H1 (cell line): ENCODE measurements around the gene TFE3. TPM values are rescaled to one million over a fixed set of nuclear protein-coding genes. Genes with fewer than 3 reads are reported as not detected.

Experiments
- CTCF ChIA-PET: fragments of 300-600 bp; sonication (Branson Sonifier 250); formaldehyde crosslinking; loops from one replicate; lab custom pipeline; 2021; ENCODE audit not compliant: partially characterized antibody; lab: Charles Lee
- POLR2A ChIA-PET: fragments of 300-600 bp; sonication (Branson Sonifier 250); formaldehyde crosslinking; loops from one replicate; lab custom pipeline; 2021; ENCODE audit warnings: inconsistent platforms; ENCODE audit not compliant: partially characterized antibody; lab: Charles Lee
- DNase-seq, 2 experiments: peaks; one replicate each; pipeline versions ENCODE4 v3.0.0 to v3.0.0-alpha.2; 2010 to 2022; ENCODE audit warnings: low spot score in 2 of 2, low read depth in 1 of 2, mixed read lengths in 1 of 2
- FAIRE-seq: peaks from 2 replicates; lab custom pipeline; 2011; peaks lifted over from hg19 to GRCh38; lab: Jason Lieb, UNC
- H2AFZ ChIP-seq: 2 replicates; pipeline ENCODE4 v1.8.1; 2012; ENCODE audit warnings: low read length, inconsistent platforms
- H2AK5ac ChIP-seq: 2 replicates; pipeline ENCODE4 v1.6.1; 2013; ENCODE audit warnings: low read depth, low read length
- H2BK120ac ChIP-seq: replicated peaks from 2 replicates; pipeline ENCODE3; 2013; ENCODE audit warnings: low read depth, low read length, inconsistent platforms
- H2BK12ac ChIP-seq: 2 replicates; pipeline ENCODE4 v1.6.1; 2013; ENCODE audit warnings: low read depth, low read length
- H2BK15ac ChIP-seq: 2 replicates; pipeline ENCODE4 v1.6.1; 2013; ENCODE audit warnings: low read length
- H2BK20ac ChIP-seq: 2 replicates; pipeline ENCODE4 v1.6.1; 2013; ENCODE audit warnings: low read length
- H2BK5ac ChIP-seq: 2 replicates; pipeline ENCODE4 v1.6.1; 2013; ENCODE audit warnings: low read depth, low read length
- H3K14ac ChIP-seq: 2 replicates; pipeline ENCODE4 v1.6.1; 2013; ENCODE audit warnings: inconsistent platforms; ENCODE audit not compliant: insufficient read length
- H3K18ac ChIP-seq: 2 replicates; pipeline ENCODE4 v1.6.1; 2013; ENCODE audit warnings: low read length; ENCODE audit errors: extremely low read depth
- H3K23ac ChIP-seq: 2 replicates; pipeline ENCODE4 v1.6.1; 2013; ENCODE audit warnings: inconsistent platforms; ENCODE audit not compliant: insufficient read length
- H3K23me2 ChIP-seq: 2 replicates; pipeline ENCODE4 v1.6.1; 2013; ENCODE audit warnings: low read depth, low read length
- H3K27ac ChIP-seq: 2 replicates; pipeline ENCODE4 v1.6.1; 2011; ENCODE audit warnings: low read depth, low read length, inconsistent platforms
- H3K27me3 ChIP-seq, 4 experiments: replicated peaks in 1 of 4; 1 replicate in 1 of 4; 2 replicates in 3 of 4; pipeline versions ENCODE4 v1.6.1 to v1.8.1; 2011 to 2013; ENCODE audit warnings: low read length in 3 of 4, mild to moderate bottlenecking in 3 of 4, inconsistent platforms in 2 of 4, mixed read lengths in 2 of 4, moderate library complexity in 1 of 4; ENCODE audit not compliant: control insufficient read depth in 3 of 4, insufficient read depth in 3 of 4; ENCODE audit errors: extremely low read depth in 1 of 4
- H3K36me3 ChIP-seq, 4 experiments: 2 replicates each; pipeline versions ENCODE4 v1.6.1 to v1.8.1; 2011 to 2013; ENCODE audit warnings: mild to moderate bottlenecking in 4 of 4, low read length in 3 of 4, moderate library complexity in 2 of 4, control low read depth in 1 of 4, inconsistent platforms in 1 of 4; ENCODE audit not compliant: insufficient read depth in 4 of 4, control insufficient read depth in 2 of 4
- H3K4ac ChIP-seq: replicated peaks from 2 replicates; pipeline ENCODE3; 2013; ENCODE audit warnings: low read length, low read depth, mixed read lengths, inconsistent platforms; ENCODE audit not compliant: insufficient read length
- H3K4me1 ChIP-seq, 4 experiments: replicated peaks in 1 of 4; 1 replicate in 1 of 4; 2 replicates in 3 of 4; pipeline versions ENCODE4 v1.6.1 to v1.8.1; 2011 to 2013; ENCODE audit warnings: low read length in 3 of 4, inconsistent platforms in 2 of 4, mixed read lengths in 1 of 4; ENCODE audit not compliant: insufficient read depth in 4 of 4, control insufficient read depth in 3 of 4
- H3K4me2 ChIP-seq, 2 experiments: 2 replicates each; pipeline versions ENCODE4 v1.6.1 to v1.8.1; 2011 to 2013; ENCODE audit warnings: low read depth in 2 of 2, low read length in 2 of 2, control low read depth in 1 of 2, inconsistent platforms in 1 of 2, mild to moderate bottlenecking in 1 of 2; ENCODE audit not compliant: insufficient read depth in 1 of 2
- H3K4me3 ChIP-seq, 4 experiments: fragments of 200-600, 300-600 bp in 1 of 4; sonication (generic), shearing (Covaris generic), sonication (Bioruptor Twin) in 1 of 4; 2 replicates each; pipeline versions ENCODE4 v1.5.1 to v1.8.1; 2011 to 2016; ENCODE audit warnings: low read length in 4 of 4, low read depth in 3 of 4, control low read depth in 2 of 4, inconsistent platforms in 2 of 4, mild to moderate bottlenecking in 2 of 4, mixed read lengths in 1 of 4, moderate library complexity in 1 of 4; ENCODE audit not compliant: insufficient read depth in 2 of 4; ENCODE audit errors: extremely low read depth in 1 of 4
- H3K56ac ChIP-seq: replicated peaks from 2 replicates; pipeline ENCODE3; 2013; ENCODE audit warnings: low read depth, mild to moderate bottlenecking, mixed read lengths, low read length, inconsistent platforms; ENCODE audit not compliant: insufficient read length
- H3K79me1 ChIP-seq: 2 replicates; pipeline ENCODE4 v1.6.1; 2013; ENCODE audit warnings: low read depth, low read length, control low read depth
- H3K79me2 ChIP-seq, 2 experiments: 2 replicates each; pipeline versions ENCODE4 v1.6.1 to v1.8.1; 2012 to 2013; ENCODE audit warnings: low read length in 2 of 2, mild to moderate bottlenecking in 2 of 2, inconsistent platforms in 1 of 2; ENCODE audit not compliant: insufficient read depth in 2 of 2, control insufficient read depth in 1 of 2
- H3K9ac ChIP-seq, 4 experiments: replicated peaks in 1 of 4; 1 replicate in 1 of 4; 2 replicates in 3 of 4; pipeline versions ENCODE4 v1.6.1 to v1.8.1; 2011 to 2013; ENCODE audit warnings: low read depth in 3 of 4, low read length in 3 of 4, control low read depth in 2 of 4, mild to moderate bottlenecking in 2 of 4, moderate library complexity in 2 of 4, inconsistent platforms in 1 of 4; ENCODE audit errors: extremely low read depth in 1 of 4
- H3K9me3 ChIP-seq, 2 experiments: 2 replicates each; pipeline versions ENCODE4 v1.6.1 to v1.8.1; 2012 to 2013; ENCODE audit warnings: mild to moderate bottlenecking in 2 of 2, moderate library complexity in 2 of 2, control low read depth in 1 of 2, inconsistent platforms in 1 of 2, low read depth in 1 of 2, low read length in 1 of 2, mixed read lengths in 1 of 2; ENCODE audit not compliant: insufficient read depth in 2 of 2
- H4K20me1 ChIP-seq, 2 experiments: replicated peaks in 1 of 2; 2 replicates each; pipeline versions ENCODE3 to v1.8.1; 2011 to 2013; ENCODE audit warnings: inconsistent platforms in 2 of 2, low read length in 2 of 2, mild to moderate bottlenecking in 1 of 2; ENCODE audit not compliant: insufficient read depth in 2 of 2, control insufficient read depth in 1 of 2
- H4K5ac ChIP-seq: 2 replicates; pipeline ENCODE4 v1.6.1; 2013; ENCODE audit warnings: low read length, low read depth, mixed read lengths, inconsistent platforms; ENCODE audit not compliant: insufficient read length
- H4K8ac ChIP-seq: 2 replicates; pipeline ENCODE4 v1.8.0; 2013; ENCODE audit warnings: mild to moderate bottlenecking, moderate library complexity, low read length, inconsistent platforms; ENCODE audit not compliant: insufficient read depth; ENCODE audit errors: extremely low read depth
- H4K91ac ChIP-seq: replicated peaks from 2 replicates; pipeline ENCODE3; 2013; ENCODE audit warnings: low read length, mixed read lengths, inconsistent platforms; ENCODE audit not compliant: insufficient read length
- ATF3 ChIP-seq: IDR thresholded peaks from 2 replicates; pipeline ENCODE4 v1.6.1; 2011; ENCODE audit warnings: low read depth, mild to moderate bottlenecking, low read length; ENCODE audit not compliant: insufficient read depth
- BRCA1 ChIP-seq: IDR thresholded peaks from 2 replicates; pipeline ENCODE4 v1.6.1; 2012; ENCODE audit warnings: low read depth, low read length, improper control_type of control experiment
- GABPA ChIP-seq: IDR thresholded peaks from 2 replicates; pipeline ENCODE4 v1.6.1; 2011; ENCODE audit warnings: mild to moderate bottlenecking, low read length, moderate library complexity, borderline replicate concordance; ENCODE audit not compliant: insufficient read depth
- GTF2F1 ChIP-seq: IDR thresholded peaks from 2 replicates; pipeline ENCODE4 v1.6.1; 2012; ENCODE audit warnings: low read depth, low read length, improper control_type of control experiment, borderline replicate concordance
- JUN ChIP-seq: IDR thresholded peaks from 2 replicates; pipeline ENCODE4 v1.6.1; 2011; ENCODE audit warnings: low read depth, mild to moderate bottlenecking, improper control_type of control experiment, low read length
- MAFK ChIP-seq: IDR thresholded peaks from 2 replicates; pipeline ENCODE4 v1.6.1; 2012; ENCODE audit warnings: low read depth, mild to moderate bottlenecking, improper control_type of control experiment, low read length
- MAX ChIP-seq: IDR thresholded peaks from 2 replicates; pipeline ENCODE4 v1.6.1; 2012; ENCODE audit warnings: inconsistent platforms
- SIN3A ChIP-seq, 2 experiments: IDR thresholded peaks in 1 of 2; conservative IDR thresholded peaks in 1 of 2; 2 replicates each; pipeline ENCODE4 v1.6.1; 2011 to 2012; ENCODE audit warnings: low read length in 2 of 2, improper control_type of control experiment in 1 of 2, low read depth in 1 of 2, mild to moderate bottlenecking in 1 of 2
- SP1 ChIP-seq: IDR thresholded peaks from 2 replicates; pipeline ENCODE4 v1.6.1; 2011; ENCODE audit warnings: low read depth, low read length
- SRF ChIP-seq: IDR thresholded peaks from 2 replicates; pipeline ENCODE4 v1.6.1; 2011; ENCODE audit warnings: mild to moderate bottlenecking, low read depth, low read length, moderate library complexity
- SUZ12 ChIP-seq: fragments of 200-600 bp; sonication (generic); IDR thresholded peaks from 2 replicates; pipeline ENCODE4 v1.6.1; 2012; ENCODE audit warnings: mild to moderate bottlenecking, inconsistent platforms, low read length, moderate library complexity, mixed read lengths
- WGBS, 2 experiments: shearing (Covaris generic) in 1 of 2; methylation state at CpG; one replicate each; pipeline versions ENCODE4 v1.1.6 to v1.1.7; 2013 to 2015; ENCODE audit warnings: low lambda C conversion rate in 2 of 2, mixed read lengths in 2 of 2, inconsistent platforms in 1 of 2, low coverage in 1 of 2, missing lambda C conversion rate in 1 of 2; ENCODE audit not compliant: insufficient replicate concordance in 2 of 2, insufficient coverage in 1 of 2, insufficient read length in 1 of 2; ENCODE audit errors: extremely low coverage in 1 of 2, missing lambda C conversion rate in 1 of 2; 5-methylcytosine and 5-hydroxymethylcytosine counted together
- polyA plus RNA-seq, 7 experiments: library from polyadenylated mRNA; depleted of rRNA in 3 of 7; stranded (reverse) in 5 of 7; unstranded in 2 of 7; fragments of >200 nt in 5 of 7; fragments of 200-250 nt in 2 of 7; gene quantifications; 1 replicate in 5 of 7; 2 replicates in 1 of 7; 4 replicates in 1 of 7; pipeline versions ENCODE4 v1.2.1 to v1.2.3, GENCODE V29; 2011 to 2013; ENCODE audit warnings: missing spikeins in 2 of 7, mixed read lengths in 2 of 7
- total RNA-seq: library from RNA; stranded (reverse); fragmentation: NEBNext Ultra II Directional; extraction: Animal tissue kit (Norgen Biotek cat#: 25700); gene quantifications from 2 replicates; pipeline ENCODE4 v1.2.1, GENCODE V29; 2021

The TFE3 gene
- total and polyA plus RNA-seq, 2 of the 8 experiments (the other 6 are each of a cell fraction or from before 2014, with no cell fraction given) = 33.7 to 52.9 TPM

- Histone ChIP-seq H4K20me1 (no peaks in the 10 kb centered on the region), H3K18ac (peak overlapping the region; percentile 48; the same call in 1 of the 2 replicates), H4K8ac (no peak overlapping the region), H2BK12ac (peak overlapping the region; percentile 63), H3K23me2 (peaks cover 2% of the 10 kb centered on the region; the same call in 1 of the 2 replicates), H3K79me1 (no peaks in the 10 kb centered on the region), H2BK120ac (no peak overlapping the region), H2BK15ac (no peak overlapping the region), H3K23ac (no peak overlapping the region), H3K56ac (peak overlapping the region; percentile 17), H3K79me2 (peaks cover 9 to 34% of the 10 kb centered on the region in 2 experiments; a peak in 3 of 4 replicates), H3K27ac (peak overlapping the region; percentile 87; the same call in 1 of the 2 replicates), H3K14ac (no peak overlapping the region), H4K91ac (peak overlapping the region; percentile 19), H3K9ac (peak overlapping the region in 2 of 4 experiments; percentile 38 to 56; a peak in 3 of 7 replicates), H2BK5ac (peak overlapping the region; percentile 40), H3K4me2 (peak overlapping the region; percentile 67), H3K4me3 (peak overlapping the region; percentile 24 to 95 (median 62); a peak in 6 of 8 replicates), H4K5ac (peak overlapping the region; percentile 40), H2AFZ (no peak overlapping the region), H2BK20ac (no peak overlapping the region), H3K36me3 (peaks cover 9 to 36% (median 22%) of the 10 kb centered on the region in 4 experiments; a peak in 6 of 8 replicates), H3K4me1 (peaks cover 6 to 13% (median 7%) of the 10 kb centered on the region in 4 experiments), H3K27me3 (no peaks in the 10 kb centered on the region), H3K4ac (no peak overlapping the region), H2AK5ac (0 out of 2 replicates have a peak overlapping the region, but pooled peaks have one; percentile 75), H3K9me3 (no peaks in the 10 kb centered on the region)
- no peak for DNase-seq
- WGBS, 2 experiments = 0% methylated on average over 4 of the region's 7 CpGs; no CpG with 5 or more reads in 1 of the 2 experiments
- FAIRE-seq = no peak
- CTCF ChIA-PET = interaction anchor here (0.8 to 2.0 kb wide), 4 partner anchors 19 to 102 kb away, joined by 3 to 6 read pairs (median 4); partner anchors contain the start of gene KCND1
- POLR2A ChIA-PET = interaction anchor here (0.7 to 3.8 kb wide), 10 partner anchors 10 to 126 kb away, joined by 3 to 24 read pairs (median 4); partner anchors contain the start of genes GRIPAP1 and KCND1
- peak in 1 of 2 experiments; percentile 42; a peak in 1 of 4 replicates for TF ChIP-seq SIN3A (conservative IDR thresholded peaks at IDR 0.05 in 1 of 2, IDR thresholded peaks at IDR 0.05 in 1 of 2; ENCODE audit: low read depth in 1 of 2, low read length in 2 of 2)
- TF ChIP-seq JUN = no peak
- no peak for TF ChIP-seq ATF3
- no peak for TF ChIP-seq SRF
- no peak for TF ChIP-seq GABPA
- TF ChIP-seq SUZ12 = no peak
- no peak for TF ChIP-seq GTF2F1
- no peak for TF ChIP-seq MAFK
- no peak for TF ChIP-seq BRCA1
- peak; percentile 36; the same call in 1 of the 2 replicates for TF ChIP-seq SP1
- TF ChIP-seq MAX = no peak
These were observed 2.7 kb downstream of the TFE3 start for GRCh38 chrX:49040376-49040955.
